CD4-positive, CD25-positive, alpha-beta regulatory T cell (primary cell): ENCODE measurements around the gene DEFB123. TPM values are rescaled to one million over a fixed set of nuclear protein-coding genes. Genes with fewer than 3 reads are reported as not detected.
A peak's percentile ranks its signal among the peaks of the same experiment; 100 is the strongest.
"Not testable (repeated sequence)": the region's sequence is repeated elsewhere in the genome, so short reads cannot be mapped to it uniquely, and the experiment has no call there.

Experiments
- ATAC-seq, 2 donors: fragments of 150-1000 bp; cut with Tn5 transposase; one replicate each; pipeline ENCODE4 v1.10.0; 2021; ENCODE audit warnings: low read depth in 2 of 2, moderate number of reproducible peaks in 2 of 2, moderate library complexity in 1 of 2
- DNase-seq, 3 donors: peaks; one replicate each; pipeline versions ENCODE4 v3.0.0 to v3.0.0-alpha.2; 2012 to 2022; ENCODE audit warnings: mixed read lengths in 1 of 3
- H3K27ac ChIP-seq: one replicate; pipeline ENCODE4 v1.7.0; 2013; ENCODE audit warnings: mild to moderate bottlenecking, low read length; ENCODE audit not compliant: insufficient read depth, poor library complexity, severe bottlenecking
- H3K27me3 ChIP-seq: one replicate; pipeline ENCODE4 v1.7.0; 2013; ENCODE audit warnings: low read length; ENCODE audit not compliant: control insufficient read depth, insufficient read depth
- H3K36me3 ChIP-seq: one replicate; pipeline ENCODE4 v1.7.0; 2013; ENCODE audit warnings: mild to moderate bottlenecking, low read length, moderate library complexity; ENCODE audit not compliant: control insufficient read depth, insufficient read depth
- H3K4me1 ChIP-seq: 2 replicates; pipeline ENCODE4 v1.7.0; 2013; ENCODE audit warnings: mild to moderate bottlenecking, low read length; ENCODE audit not compliant: insufficient read depth, control insufficient read depth, poor library complexity, severe bottlenecking
- H3K4me3 ChIP-seq: one replicate; pipeline ENCODE4 v1.7.0; 2013; ENCODE audit warnings: low read depth, mild to moderate bottlenecking, low read length, moderate library complexity
- H3K9me3 ChIP-seq, 2 experiments: 1 replicate in 1 of 2; 2 replicates in 1 of 2; pipeline ENCODE4 v1.7.0; 2013; ENCODE audit warnings: low read length in 2 of 2, mild to moderate bottlenecking in 1 of 2, moderate library complexity in 1 of 2; ENCODE audit not compliant: control insufficient read depth in 2 of 2
- H3K27ac Mint-ChIP-seq, 3 donors: one replicate each; pipeline ENCODE4 v1.8.0; 2020 to 2022; ENCODE audit warnings: mild to moderate bottlenecking in 3 of 3, mixed read lengths in 3 of 3, moderate library complexity in 2 of 3
- H3K27me3 Mint-ChIP-seq: one replicate; pipeline ENCODE4 v1.8.0; 2022; ENCODE audit warnings: mild to moderate bottlenecking, mixed read lengths
- H3K36me3 Mint-ChIP-seq: one replicate; pipeline ENCODE4 v1.8.0; 2020; ENCODE audit warnings: mixed read lengths
- H3K4me1 Mint-ChIP-seq, 4 donors: one replicate each; pipeline ENCODE4 v1.8.0; 2020 to 2022; ENCODE audit warnings: mixed read lengths in 4 of 4, mild to moderate bottlenecking in 1 of 4
- H3K4me3 Mint-ChIP-seq, 4 donors: one replicate each; pipeline ENCODE4 v1.8.0; 2020 to 2022; ENCODE audit warnings: mild to moderate bottlenecking in 4 of 4, mixed read lengths in 4 of 4, moderate library complexity in 3 of 4
- H3K9me3 Mint-ChIP-seq, 7 donors: one replicate each; pipeline ENCODE4 v1.8.0; 2020 to 2022; ENCODE audit warnings: mixed read lengths in 7 of 7, mild to moderate bottlenecking in 3 of 7, moderate library complexity in 2 of 7
- polyA plus RNA-seq, 4 donors: library from polyadenylated mRNA; unstranded; fragments of 300-500 nt; fragmentation: Illumina TruSeq; gene quantifications; one replicate each; pipeline ENCODE4 v1.2.3, GENCODE V29; 2021
- total RNA-seq: library from RNA; stranded (reverse); gene quantifications from one replicate; pipeline ENCODE4 v1.2.3, GENCODE V29; 2022

DEFB123 gene
- total and polyA plus RNA-seq, 5 donors from 2014 or later = not detected

GRCh38 chr20:31452575-31452974 lies 12.1 kb downstream of the DEFB123 start:
- Mint-ChIP-seq H3K36me3 (no peaks in the 10 kb centered on the region), H3K27ac (no peak overlapping the region), H3K27me3 (peaks cover 20% of the 10 kb centered on the region), H3K4me3 (no peak overlapping the region), H3K4me1 (no peaks in the 10 kb centered on the region), H3K9me3 (peaks cover 0 to 3% (median 0%) of the 10 kb centered on the region in 7 donors)
- no peak for ATAC-seq
- Histone ChIP-seq H3K27ac (no peak overlapping the region), H3K4me3 (no peak overlapping the region), H3K36me3 (no peaks in the 10 kb centered on the region), H3K27me3 (peaks cover 6% of the 10 kb centered on the region), H3K4me1 (no peaks in the 10 kb centered on the region), H3K9me3 (no peaks in the 10 kb centered on the region)
- DNase-seq = no peak

GRCh38 chr20:31454361-31454760 lies 13.9 kb downstream of the DEFB123 start:
- no peak for ATAC-seq
- Mint-ChIP-seq H3K36me3 (no peaks in the 10 kb centered on the region), H3K4me3 (no peak overlapping the region), H3K27me3 (peaks cover 19% of the 10 kb centered on the region), H3K4me1 (no peaks in the 10 kb centered on the region), H3K9me3 (peaks cover 0 to 3% (median 0%) of the 10 kb centered on the region in 7 donors), H3K27ac (no peak overlapping the region)
- Histone ChIP-seq H3K27me3 (peaks cover 6% of the 10 kb centered on the region), H3K36me3 (no peaks in the 10 kb centered on the region), H3K4me3 (no peak overlapping the region), H3K9me3 (no peaks in the 10 kb centered on the region), H3K4me1 (no peaks in the 10 kb centered on the region), H3K27ac (no peak overlapping the region)
- DNase-seq = no peak

DNA sequence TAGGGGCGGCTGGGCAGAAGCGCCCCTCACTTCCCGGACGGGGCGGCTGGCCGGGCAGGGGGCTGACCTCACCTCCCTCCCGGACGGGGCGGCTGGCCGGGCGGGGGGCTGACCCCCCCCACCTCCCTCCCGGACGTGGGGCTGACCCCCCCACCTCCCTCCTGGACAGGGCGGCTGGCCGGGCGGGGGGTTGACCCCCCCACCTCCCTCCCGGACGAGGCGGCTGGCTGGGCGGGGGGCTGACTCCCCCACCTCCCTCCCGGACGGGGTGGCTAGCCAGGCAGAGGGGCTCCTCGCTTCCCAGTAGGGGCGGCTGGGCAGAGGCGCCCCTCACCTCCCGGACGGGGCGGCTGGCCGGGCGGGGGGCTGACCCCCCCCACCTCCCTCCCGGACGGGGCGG lies 30.5 kb downstream of the DEFB123 start:
- not testable (repeated sequence) for H3K4me3 Mint-ChIP-seq, H3K4me1 Mint-ChIP-seq, H3K4me1 ChIP-seq, H3K9me3 ChIP-seq, DNase-seq, H3K36me3 Mint-ChIP-seq, H3K27ac ChIP-seq, H3K27me3 ChIP-seq, H3K9me3 Mint-ChIP-seq, H3K4me3 ChIP-seq, ATAC-seq, H3K36me3 ChIP-seq, H3K27ac Mint-ChIP-seq
- H3K27me3 Mint-ChIP-seq = peaks cover 33% of the 10 kb centered on the region

- Mint-ChIP-seq H3K4me1 (peaks cover 0 to 11% (median 3%) of the 10 kb centered on the region in 4 donors), H3K27me3 (peaks cover 37% of the 10 kb centered on the region), H3K4me3 (no peak overlapping the region), H3K27ac (no peak overlapping the region), H3K9me3 (peaks cover 0 to 5% (median 1%) of the 10 kb centered on the region in 7 donors), H3K36me3 (no peaks in the 10 kb centered on the region)
- no peak for DNase-seq
- H3K27me3 ChIP-seq = no peaks in the 10 kb centered on the region
- no peaks in the 10 kb centered on the region for H3K4me1 ChIP-seq
- H3K27ac ChIP-seq = no peak overlapping the region
- ATAC-seq = no peak
- no peaks in the 10 kb centered on the region for H3K9me3 ChIP-seq
- H3K36me3 ChIP-seq = no peaks in the 10 kb centered on the region
- H3K4me3 ChIP-seq = no peak overlapping the region
Observed at GRCh38 chr20:31472395-31473330, 32.2 kb downstream of the DEFB123 start.

DNA sequence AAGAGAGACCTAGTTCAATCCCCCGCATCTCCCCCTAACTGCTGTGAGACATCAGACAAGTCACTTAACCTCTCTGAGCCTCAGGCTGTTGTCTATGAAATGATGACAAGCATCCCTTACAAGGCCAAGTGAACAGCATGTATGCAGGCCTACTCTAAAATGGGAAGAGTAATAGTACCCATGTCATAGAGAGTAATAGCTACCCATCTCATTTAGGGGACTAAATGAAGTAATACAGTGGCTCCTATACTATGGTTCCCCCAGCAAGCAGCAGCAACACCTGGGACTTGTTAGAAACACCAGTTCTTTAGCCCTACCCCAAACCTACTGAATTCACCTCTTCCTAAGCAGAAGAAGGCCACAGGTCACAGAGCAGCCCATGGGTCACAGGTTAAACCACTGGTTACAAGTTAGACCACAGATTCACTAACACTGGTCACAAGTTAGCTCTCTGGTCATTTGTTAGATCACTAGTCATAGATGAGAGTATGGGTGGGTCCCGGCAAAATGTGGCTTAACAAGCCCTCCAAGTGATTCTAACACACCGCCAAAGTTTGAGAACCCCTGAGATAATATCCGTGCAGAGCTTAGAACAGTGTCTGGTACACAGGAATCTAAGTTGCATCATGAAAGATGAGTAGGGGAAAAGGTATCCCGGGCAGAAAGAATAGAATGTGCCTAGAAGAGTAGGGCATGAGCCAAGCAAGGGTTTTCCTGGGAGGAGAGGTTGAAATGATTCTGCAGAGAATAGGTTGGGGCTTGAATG lies 33.1 kb downstream of the DEFB123 start:
- H3K27ac ChIP-seq = no peak overlapping the region
- no peak for DNase-seq
- no peaks in the 10 kb centered on the region for H3K4me1 ChIP-seq
- Mint-ChIP-seq H3K9me3 (peaks cover 0 to 3% (median 1%) of the 10 kb centered on the region in 7 donors), H3K4me1 (peaks cover 0 to 11% (median 3%) of the 10 kb centered on the region in 4 donors), H3K4me3 (no peak overlapping the region), H3K27me3 (peaks cover 33% of the 10 kb centered on the region), H3K27ac (no peak overlapping the region), H3K36me3 (no peaks in the 10 kb centered on the region)
- H3K4me3 ChIP-seq = no peak overlapping the region
- no peak for ATAC-seq
- no peaks in the 10 kb centered on the region for H3K27me3 ChIP-seq
- no peaks in the 10 kb centered on the region for H3K9me3 ChIP-seq
- no peaks in the 10 kb centered on the region for H3K36me3 ChIP-seq

DNA sequence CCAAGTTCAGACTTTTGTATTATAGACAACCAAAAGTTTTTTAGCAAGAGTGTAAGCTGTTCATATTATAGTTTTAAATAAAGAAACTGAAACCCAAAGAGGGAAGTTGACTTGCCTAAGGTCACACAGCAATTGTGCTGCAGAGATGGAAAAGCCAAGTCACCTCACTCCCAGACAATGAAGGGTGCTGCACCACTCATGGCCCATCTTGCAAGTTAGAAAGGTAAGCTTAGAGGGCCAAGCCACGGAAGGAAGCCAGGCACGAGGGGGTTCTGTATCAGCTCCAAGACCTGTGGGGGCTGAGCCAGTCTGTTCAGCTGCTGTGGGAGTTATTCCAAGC lies 33.6 kb downstream of the DEFB123 start:
- H3K27me3 Mint-ChIP-seq = peaks cover 36% of the 10 kb centered on the region
- H3K4me1 Mint-ChIP-seq = peaks cover 0 to 11% (median 3%) of the 10 kb centered on the region in 4 donors
- Histone ChIP-seq H3K27ac (no peak overlapping the region), H3K9me3 (no peaks in the 10 kb centered on the region), H3K36me3 (no peaks in the 10 kb centered on the region), H3K4me3 (no peak overlapping the region), H3K27me3 (no peaks in the 10 kb centered on the region), H3K4me1 (no peaks in the 10 kb centered on the region)
- H3K9me3 Mint-ChIP-seq = peaks cover 0 to 4% (median 1%) of the 10 kb centered on the region in 7 donors
- no peak overlapping the region for H3K4me3 Mint-ChIP-seq
- no peak for DNase-seq
- no peaks in the 10 kb centered on the region for H3K36me3 Mint-ChIP-seq
- H3K27ac Mint-ChIP-seq = no peak overlapping the region
- ATAC-seq = no peak

DNA sequence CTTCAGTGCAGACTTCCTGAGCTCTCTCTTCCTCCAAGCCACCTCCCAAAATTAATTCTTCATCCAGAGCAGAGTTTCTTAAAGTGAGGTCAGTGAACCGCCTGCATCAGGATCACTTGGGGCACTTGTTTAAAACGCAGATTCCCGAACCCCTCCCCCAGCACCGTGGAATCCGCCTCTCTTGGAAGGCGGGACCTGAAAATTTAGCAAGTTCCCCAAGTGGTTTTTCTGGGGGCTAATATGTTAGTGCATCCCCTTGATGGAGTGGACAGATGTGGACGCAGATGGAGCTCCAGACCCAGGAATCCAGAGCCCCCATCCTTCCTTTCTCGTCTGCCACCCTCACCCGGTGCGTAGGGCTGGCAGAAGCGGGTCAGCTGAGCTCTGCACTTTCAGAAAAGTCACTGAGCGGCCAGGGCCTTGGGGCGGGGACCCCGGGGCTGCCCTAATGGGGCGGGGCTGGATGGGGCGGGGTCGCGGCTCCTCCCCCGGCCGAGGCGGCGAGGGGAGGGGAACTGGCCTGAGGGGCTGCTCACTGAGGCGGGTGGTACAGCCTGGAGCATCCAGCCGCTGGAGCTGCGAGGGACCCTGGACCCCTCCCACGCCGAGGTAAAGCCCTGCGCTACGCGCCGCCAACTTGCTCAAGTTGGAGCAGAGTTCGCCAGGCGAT lies 34.5 kb downstream of the DEFB123 start, which contains the start of the genes DEFB124 and REM1:
Gene DEFB124, minus strand, starts transcription at position 370 of the 670 bp plus-strand sequence. CDS start 2,114 bp downstream, outside the sequence.
Gene REM1, plus strand, starts transcription at position 531 of the 670 bp plus-strand sequence. CDS start 1,158 bp downstream, outside the sequence.
- H3K4me1 Mint-ChIP-seq = peaks cover 0 to 11% (median 3%) of the 10 kb centered on the region in 4 donors
- no peaks in the 10 kb centered on the region for H3K36me3 Mint-ChIP-seq
- Histone ChIP-seq H3K36me3 (no peaks in the 10 kb centered on the region), H3K27me3 (no peaks in the 10 kb centered on the region), H3K9me3 (no peaks in the 10 kb centered on the region), H3K27ac (no peak within 1 kb of the TSS), H3K4me3 (no peak within 1 kb of the TSS), H3K4me1 (no peaks in the 10 kb centered on the region)
- peaks cover 0 to 6% (median 1%) of the 10 kb centered on the region in 7 donors for H3K9me3 Mint-ChIP-seq
- ATAC-seq (no peak), DNase-seq (no peak)
- no peak within 1 kb of the TSS for H3K27ac Mint-ChIP-seq
- H3K27me3 Mint-ChIP-seq = peaks cover 39% of the 10 kb centered on the region
- H3K4me3 Mint-ChIP-seq = peak within 1 kb of the TSS in 2 of 4 donors; percentile 43 to 65
